HFF-Myc (cell line): ENCODE measurements around the gene TLCD2.
"Not testable (repeated sequence)": the region's sequence is repeated elsewhere in the genome, so short reads cannot be mapped to it uniquely, and the experiment has no call there.

Experiments
- DNase-seq: peaks from one replicate; pipeline ENCODE4 v3.0.0-alpha.2; 2011; ENCODE audit warnings: low read depth; ENCODE audit errors: extremely low read depth
- H3K4me3 ChIP-seq: replicated peaks from 2 replicates; pipeline ENCODE4 v1.5.1; 2011; ENCODE audit warnings: low read depth, mild to moderate bottlenecking, control low read depth, low read length
- CTCF ChIP-seq: IDR thresholded peaks from 2 replicates; pipeline ENCODE4 v1.5.1; 2012; ENCODE audit warnings: mild to moderate bottlenecking, low read depth, low read length, control low read depth; ENCODE audit errors: missing control alignments

Gene TLCD2

GRCh38 chr17:1697681-1698080 is 12.5 kb downstream of the TLCD2 start:
- no peak for DNase-seq
- no peak for TF ChIP-seq CTCF
- H3K4me3 ChIP-seq: no peak overlapping the region

- H3K4me3 ChIP-seq: no peak overlapping the region
- DNase-seq: no peak
- TF ChIP-seq CTCF: no peak
Measured at GRCh38 chr17:1695365-1695764, 14.8 kb downstream of the TLCD2 start.

- no peak for DNase-seq
- H3K4me3 ChIP-seq: no peak overlapping the region
- TF ChIP-seq CTCF: no peak
Measured at GRCh38 chr17:1693339-1693738, 16.8 kb downstream of the TLCD2 start.

- DNase-seq: no peak
- TF ChIP-seq CTCF: no peak
- H3K4me3 ChIP-seq: no peak overlapping the region
Measured at GRCh38 chr17:1690544-1691221, 19.5 kb downstream of the TLCD2 start.

GRCh38 chr17:1688405-1688804 is 21.8 kb downstream of the TLCD2 start:
- DNase-seq, H3K4me3 ChIP-seq: not testable (repeated sequence)

- TF ChIP-seq CTCF: no peak
- DNase-seq: no peak
- no peak overlapping the region for H3K4me3 ChIP-seq
Measured at GRCh38 chr17:1686086-1686485, 24.1 kb downstream of the TLCD2 start.

- no peak for TF ChIP-seq CTCF
- DNase-seq: peak; percentile 92
- H3K4me3 ChIP-seq: peak within 1 kb of the TSS; percentile 86
Measured at GRCh38 chr17:1684378-1685189, 25.6 kb downstream of the TLCD2 start, which contains the start of gene PRPF8. TSS of gene PRPF8 (minus strand) at chr17:1684867. CDS start at chr17:1684571, 296 bp downstream.
